Measurements from ENCODE around the gene MACROD2. TPM values are rescaled to one million over a fixed set of nuclear protein-coding genes. Genes with fewer than 3 reads are reported as not detected.

Gene MACROD2
- total and polyA plus RNA-seq, 9 donors, result 3.7 to 25.5 (median 7.8) TPM

DNA sequence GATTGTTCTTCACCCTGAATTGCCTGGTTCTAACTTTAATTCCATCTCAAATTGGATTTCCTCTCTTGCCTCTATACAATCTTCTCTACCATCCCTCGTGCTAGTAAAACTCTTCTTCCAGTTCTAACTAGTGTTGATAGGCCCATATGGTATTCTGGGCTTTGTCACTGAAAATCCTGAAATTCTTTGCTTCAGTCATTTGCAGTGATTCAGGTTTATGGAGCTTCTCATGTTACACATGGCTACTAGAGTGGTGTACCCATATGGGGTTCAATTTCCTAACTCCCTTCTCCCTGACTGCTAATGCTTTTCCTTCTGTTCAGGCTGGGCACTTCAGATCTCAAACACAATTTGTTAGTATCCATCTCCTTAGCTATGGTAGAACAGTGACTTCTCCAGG, 1621.3 kb downstream of the MACROD2 start:
- intact Hi-C loops (cut with DNase I), result no loop called here
- no peaks in the 10 kb centered on the region for H3K9me3 ChIP-seq
- H3K27me3 ChIP-seq, result no peaks in the 10 kb centered on the region
- no peak overlapping the region for H3K4me3 ChIP-seq
- 89 to 97% (median 92%) methylated on average over 1 of the region's 1 CpG for WGBS, 3 donors
- H3K36me3 ChIP-seq, result no peaks in the 10 kb centered on the region
- H3K27ac ChIP-seq, result no peak overlapping the region
- H3K4me1 ChIP-seq (ENCODE audit: insufficient read depth), result no peaks in the 10 kb centered on the region
- TF ChIP-seq POLR2A (IDR thresholded peaks at IDR 0.05), result no peak
- TF ChIP-seq, protein P1, sequence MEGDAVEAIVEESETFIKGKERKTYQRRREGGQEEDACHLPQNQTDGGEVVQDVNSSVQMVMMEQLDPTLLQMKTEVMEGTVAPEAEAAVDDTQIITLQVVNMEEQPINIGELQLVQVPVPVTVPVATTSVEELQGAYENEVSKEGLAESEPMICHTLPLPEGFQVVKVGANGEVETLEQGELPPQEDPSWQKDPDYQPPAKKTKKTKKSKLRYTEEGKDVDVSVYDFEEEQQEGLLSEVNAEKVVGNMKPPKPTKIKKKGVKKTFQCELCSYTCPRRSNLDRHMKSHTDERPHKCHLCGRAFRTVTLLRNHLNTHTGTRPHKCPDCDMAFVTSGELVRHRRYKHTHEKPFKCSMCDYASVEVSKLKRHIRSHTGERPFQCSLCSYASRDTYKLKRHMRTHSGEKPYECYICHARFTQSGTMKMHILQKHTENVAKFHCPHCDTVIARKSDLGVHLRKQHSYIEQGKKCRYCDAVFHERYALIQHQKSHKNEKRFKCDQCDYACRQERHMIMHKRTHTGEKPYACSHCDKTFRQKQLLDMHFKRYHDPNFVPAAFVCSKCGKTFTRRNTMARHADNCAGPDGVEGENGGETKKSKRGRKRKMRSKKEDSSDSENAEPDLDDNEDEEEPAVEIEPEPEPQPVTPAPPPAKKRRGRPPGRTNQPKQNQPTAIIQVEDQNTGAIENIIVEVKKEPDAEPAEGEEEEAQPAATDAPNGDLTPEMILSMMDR (IDR thresholded peaks at IDR 0.05), result no peak
- no peak for DNase-seq

- Histone ChIP-seq H3K27ac (no peak overlapping the region), H3K4me1 (ENCODE audit: insufficient read depth) (no peaks in the 10 kb centered on the region), H3K36me3 (no peaks in the 10 kb centered on the region), H3K27me3 (no peaks in the 10 kb centered on the region), H3K4me3 (no peak overlapping the region), H3K9me3 (no peaks in the 10 kb centered on the region)
- no peak for DNase-seq
- TF ChIP-seq, protein P1 (IDR thresholded peaks at IDR 0.05), result no peak
- TF ChIP-seq POLR2A (IDR thresholded peaks at IDR 0.05) (no peak), EP300 (IDR thresholded peaks at IDR 0.05) (no peak)
- 68 to 79% (median 72%) methylated on average over 2 of the region's 2 CpGs for WGBS, 3 donors
- intact Hi-C loops (cut with DNase I), result no loop called here
Measured at GRCh38 chr20:15618110-15618509, 1622.8 kb downstream of the MACROD2 start.

- Histone ChIP-seq H3K36me3 (no peaks in the 10 kb centered on the region), H3K4me3 (no peak overlapping the region), H3K27ac (no peak overlapping the region), H3K4me1 (ENCODE audit: insufficient read depth) (no peaks in the 10 kb centered on the region), H3K27me3 (no peaks in the 10 kb centered on the region), H3K9me3 (no peaks in the 10 kb centered on the region)
- intact Hi-C loops (cut with DNase I), result no loop called here
- TF ChIP-seq, protein P1 (IDR thresholded peaks at IDR 0.05), result no peak
- TF ChIP-seq EP300 (IDR thresholded peaks at IDR 0.05) (no peak), POLR2A (IDR thresholded peaks at IDR 0.05) (no peak)
- no peak for DNase-seq
- 29 to 50% (median 30%) methylated on average over 5 of the region's 5 CpGs for WGBS, 3 donors
Measured at GRCh38 chr20:15618912-15619311, 1623.6 kb downstream of the MACROD2 start.

- Histone ChIP-seq H3K27me3 (no peaks in the 10 kb centered on the region), H3K27ac (no peak overlapping the region), H3K4me1 (ENCODE audit: insufficient read depth) (no peaks in the 10 kb centered on the region), H3K9me3 (no peaks in the 10 kb centered on the region), H3K4me3 (no peak overlapping the region), H3K36me3 (no peaks in the 10 kb centered on the region)
- WGBS, 3 donors, result 91 to 95% (median 94%) methylated on average over 4 of the region's 4 CpGs
- intact Hi-C loops (cut with DNase I), result no loop called here
- TF ChIP-seq, protein P1 (IDR thresholded peaks at IDR 0.05), result no peak
- TF ChIP-seq POLR2A (IDR thresholded peaks at IDR 0.05), result no peak
- TF ChIP-seq EP300 (IDR thresholded peaks at IDR 0.05), result no peak
- no peak for DNase-seq
Measured at GRCh38 chr20:15619341-15619740, 1624.0 kb downstream of the MACROD2 start.

GRCh38 chr20:15619816-15620215, 1624.5 kb downstream of the MACROD2 start:
- TF ChIP-seq, protein P1 (IDR thresholded peaks at IDR 0.05), result no peak
- TF ChIP-seq POLR2A (IDR thresholded peaks at IDR 0.05) (no peak), EP300 (IDR thresholded peaks at IDR 0.05) (no peak)
- no peak overlapping the region for H3K4me3 ChIP-seq
- intact Hi-C loops (cut with DNase I), result no loop called here
- no peak overlapping the region for H3K27ac ChIP-seq
- no peaks in the 10 kb centered on the region for H3K9me3 ChIP-seq
- no peaks in the 10 kb centered on the region for H3K27me3 ChIP-seq
- no peaks in the 10 kb centered on the region for H3K36me3 ChIP-seq
- H3K4me1 ChIP-seq (ENCODE audit: insufficient read depth), result no peaks in the 10 kb centered on the region
- no peak for DNase-seq
- WGBS, 3 donors, result 90 to 94% (median 92%) methylated on average over 6 of the region's 6 CpGs

Data from ovary (tissue), 9 donors.